NCI-H2196 treated with DMSO at 0.1 percent for 48 hours (cell line): Measurements from ENCODE around the gene RTL10.
A peak's percentile ranks its signal among the peaks of the same experiment; 100 is the strongest.

Source experiments
- DNase-seq: peaks from one replicate; lab custom pipeline; 2025; ENCODE audit not compliant: unreplicated experiment; lab: John Stamatoyannopoulos, UW

Gene RTL10

GRCh38 chr22:19864538-19865106 lies 9.9 kb upstream of the RTL10 start:
- DNase-seq, result no peak

- no peak for DNase-seq
Measured at GRCh38 chr22:19863571-19863970, 8.9 kb upstream of the RTL10 start.

- DNase-seq, result no peak
Measured at GRCh38 chr22:19862619-19863246, 8.1 kb upstream of the RTL10 start.

GRCh38 chr22:19859861-19860510 lies 5.3 kb upstream of the RTL10 start:
- DNase-seq, result no peak

- no peak for DNase-seq
Measured at GRCh38 chr22:19857382-19857781, 2.7 kb upstream of the RTL10 start.

- DNase-seq, result peak; percentile 23
Measured at GRCh38 chr22:19855504-19856409, 1.1 kb upstream of the RTL10 start.

GRCh38 chr22:19853879-19854777 lies 546 bp downstream of the RTL10 start:
- DNase-seq, result no peak

GRCh38 chr22:19853058-19853878 lies 1.4 kb downstream of the RTL10 start:
- DNase-seq, result no peak

- no peak for DNase-seq
Measured at GRCh38 chr22:19852177-19852781, 2.4 kb downstream of the RTL10 start.

GRCh38 chr22:19851291-19852176 lies 3.1 kb downstream of the RTL10 start:
- no peak for DNase-seq

- no peak for DNase-seq
Measured at GRCh38 chr22:19850763-19851109, 3.9 kb downstream of the RTL10 start.

- DNase-seq, result no peak
Measured at GRCh38 chr22:19849835-19850762, 4.6 kb downstream of the RTL10 start.

GRCh38 chr22:19848298-19849224 lies 6.1 kb downstream of the RTL10 start:
- peak; percentile 7 for DNase-seq

- DNase-seq, result no peak
Measured at GRCh38 chr22:19847345-19847632, 7.4 kb downstream of the RTL10 start.

GRCh38 chr22:19846620-19847344 lies 7.9 kb downstream of the RTL10 start:
- no peak for DNase-seq
